Activated naive CD8-positive, alpha-beta T cell treated with anti-CD3 and anti-CD28 coated beads, Interleukin-2, amount 50 U/mL, for 24 hours (primary cell): Measurements from ENCODE around the gene CCDC85C.

Experiments used
- ATAC-seq: fragments of 150-1000 bp; cut with Tn5 transposase; one replicate; pipeline ENCODE4 v1.10.0; 2021
- DNase-seq: peaks from one replicate; pipeline ENCODE4 v3.0.0; 2021
- H3K27ac Mint-ChIP-seq: one replicate; pipeline ENCODE4 v1.8.0; 2021; ENCODE audit warnings: mild to moderate bottlenecking, mixed read lengths
- H3K27me3 Mint-ChIP-seq: one replicate; pipeline ENCODE4 v1.8.0; 2021; ENCODE audit warnings: mixed read lengths
- H3K36me3 Mint-ChIP-seq: one replicate; pipeline ENCODE4 v1.8.0; 2021; ENCODE audit warnings: low read depth, mixed read lengths
- H3K4me1 Mint-ChIP-seq: one replicate; pipeline ENCODE4 v1.8.0; 2021; ENCODE audit warnings: mixed read lengths
- H3K4me3 Mint-ChIP-seq: one replicate; pipeline ENCODE4 v1.8.0; 2021; ENCODE audit warnings: mild to moderate bottlenecking, moderate library complexity, mixed read lengths
- H3K9me3 Mint-ChIP-seq: one replicate; pipeline ENCODE4 v1.8.0; 2021; ENCODE audit warnings: mixed read lengths

Gene CCDC85C

DNA sequence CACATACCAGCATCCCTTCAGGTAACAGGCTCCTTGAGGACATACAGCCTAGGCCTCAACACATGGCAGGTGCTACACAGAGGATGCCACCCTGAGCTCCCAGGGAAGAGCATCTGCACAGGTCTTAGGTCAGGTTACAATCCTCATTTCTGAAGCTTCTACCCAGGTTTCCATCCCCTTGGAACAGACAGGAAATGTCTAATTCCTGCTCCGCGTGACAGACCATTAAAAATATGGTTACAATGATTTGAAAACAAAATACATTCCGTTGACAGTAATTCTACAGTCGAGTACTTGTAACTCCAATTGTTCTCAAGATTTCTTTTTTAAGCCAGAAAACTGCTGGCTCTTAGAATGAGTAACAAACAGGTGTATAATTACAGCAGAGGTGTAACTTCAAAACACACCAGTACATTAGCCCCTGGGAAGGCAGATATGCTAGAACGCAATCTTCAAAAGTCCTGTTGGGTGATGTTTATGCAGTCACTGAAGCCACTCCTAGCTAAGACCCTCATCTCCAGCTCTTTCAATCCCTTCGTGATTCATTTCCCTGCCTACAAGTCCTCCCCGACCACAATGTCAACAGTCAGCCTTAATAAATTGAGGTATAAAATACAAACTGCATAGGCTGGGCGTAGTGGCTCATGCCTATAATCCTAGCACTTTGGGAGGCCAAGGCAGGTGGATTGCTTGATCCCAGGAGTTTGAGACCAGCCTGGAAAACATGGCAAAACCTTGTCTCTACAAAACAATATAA is 135.0 kb downstream of the CCDC85C start:
- no peak overlapping the region for H3K4me3 Mint-ChIP-seq
- no peaks in the 10 kb centered on the region for H3K27me3 Mint-ChIP-seq
- H3K27ac Mint-ChIP-seq: no peak overlapping the region
- no peaks in the 10 kb centered on the region for H3K36me3 Mint-ChIP-seq
- ATAC-seq: no peak
- peaks cover 28% of the 10 kb centered on the region for H3K4me1 Mint-ChIP-seq
- no peaks in the 10 kb centered on the region for H3K9me3 Mint-ChIP-seq
- no peak for DNase-seq

DNA sequence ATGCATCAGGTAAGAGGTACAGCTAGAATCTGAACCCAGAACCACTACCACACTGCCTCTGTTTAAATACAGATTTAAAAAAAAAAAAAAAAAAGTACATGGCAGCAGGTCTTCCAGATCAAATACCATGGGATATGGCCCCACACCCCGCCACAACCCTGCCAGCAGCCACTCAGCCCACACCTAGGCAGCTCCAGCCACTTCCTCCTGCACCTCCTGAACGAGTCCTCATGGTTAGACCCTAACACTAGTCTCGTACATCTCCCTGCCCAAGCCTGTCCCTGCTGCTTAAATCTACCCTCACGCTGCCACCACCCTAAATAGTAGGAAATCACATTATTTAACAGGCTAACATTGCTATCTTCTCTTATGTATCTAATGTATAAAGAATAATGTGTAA is 135.9 kb downstream of the CCDC85C start:
- H3K27me3 Mint-ChIP-seq: no peaks in the 10 kb centered on the region
- DNase-seq: no peak
- no peaks in the 10 kb centered on the region for H3K9me3 Mint-ChIP-seq
- H3K27ac Mint-ChIP-seq: peak overlapping the region; percentile 16
- peaks cover 5% of the 10 kb centered on the region for H3K36me3 Mint-ChIP-seq
- peaks cover 23% of the 10 kb centered on the region for H3K4me1 Mint-ChIP-seq
- H3K4me3 Mint-ChIP-seq: no peak overlapping the region
- ATAC-seq: no peak

DNA sequence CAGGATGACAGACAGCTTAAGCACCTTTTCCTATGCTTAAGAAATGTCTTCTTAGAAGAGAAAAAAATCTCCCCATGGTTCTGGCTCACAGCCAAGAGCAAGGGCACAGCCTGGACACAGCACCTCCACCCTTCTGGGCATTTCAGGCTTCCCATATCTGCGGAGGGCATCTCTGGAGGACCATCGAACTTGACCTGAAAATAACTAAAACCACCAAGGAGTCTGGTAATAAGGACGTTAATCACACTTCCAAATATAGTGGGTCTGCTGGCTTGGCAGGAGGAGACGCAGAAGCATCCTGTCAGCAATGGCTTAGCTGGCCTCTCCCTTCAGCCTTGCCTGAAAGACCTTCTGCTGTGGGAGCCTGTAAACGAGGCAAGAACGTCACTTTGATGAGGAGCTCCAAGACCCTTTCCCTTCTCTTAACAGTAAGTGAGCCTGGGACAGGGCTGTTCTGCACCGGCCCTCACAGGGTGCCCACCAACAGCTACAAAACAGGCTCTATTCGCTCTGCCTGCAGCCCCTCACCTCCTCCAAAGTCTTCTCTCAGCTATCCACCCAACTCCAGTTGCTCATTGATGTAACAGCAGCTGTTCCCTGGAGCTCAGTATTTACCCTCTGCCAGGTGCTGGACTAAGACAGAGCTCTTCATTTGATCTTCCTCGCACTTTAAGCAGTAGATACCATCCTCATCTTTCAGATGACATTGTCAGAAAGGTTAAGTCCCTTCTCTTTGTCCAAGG is 136.5 kb downstream of the CCDC85C start:
- H3K4me1 Mint-ChIP-seq: peaks cover 19% of the 10 kb centered on the region
- ATAC-seq: no peak

DNA sequence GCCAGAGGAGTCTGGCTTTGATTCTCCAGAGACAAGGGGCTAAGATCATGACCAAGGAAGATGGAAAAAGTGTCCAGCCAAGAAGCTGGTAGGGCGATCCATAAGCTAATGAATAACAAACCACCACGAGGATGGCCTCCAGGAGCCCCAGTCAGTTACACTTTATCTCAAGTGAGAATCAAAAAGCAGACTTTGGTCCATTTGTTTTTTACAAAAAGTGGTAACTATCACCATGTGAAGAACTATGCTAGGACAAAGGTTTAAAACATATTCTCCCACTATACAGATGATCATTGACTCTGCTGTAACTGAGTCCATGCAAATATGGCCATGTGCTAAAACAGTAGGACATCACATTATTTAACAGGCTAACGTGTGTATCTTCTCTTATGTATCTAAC is 137.2 kb downstream of the CCDC85C start:
- DNase-seq: no peak
- ATAC-seq: no peak
- Mint-ChIP-seq H3K9me3 (no peaks in the 10 kb centered on the region), H3K27me3 (no peaks in the 10 kb centered on the region), H3K4me3 (no peak overlapping the region), H3K36me3 (peaks cover 5% of the 10 kb centered on the region), H3K4me1 (peaks cover 19% of the 10 kb centered on the region), H3K27ac (no peak overlapping the region)

More for the DNA sequence above, 136.5 kb downstream of the CCDC85C start:
- no peak for DNase-seq
- H3K9me3 Mint-ChIP-seq: no peaks in the 10 kb centered on the region
- no peak overlapping the region for H3K27ac Mint-ChIP-seq
- no peaks in the 10 kb centered on the region for H3K27me3 Mint-ChIP-seq
- no peak overlapping the region for H3K4me3 Mint-ChIP-seq
- peaks cover 5% of the 10 kb centered on the region for H3K36me3 Mint-ChIP-seq

DNA sequence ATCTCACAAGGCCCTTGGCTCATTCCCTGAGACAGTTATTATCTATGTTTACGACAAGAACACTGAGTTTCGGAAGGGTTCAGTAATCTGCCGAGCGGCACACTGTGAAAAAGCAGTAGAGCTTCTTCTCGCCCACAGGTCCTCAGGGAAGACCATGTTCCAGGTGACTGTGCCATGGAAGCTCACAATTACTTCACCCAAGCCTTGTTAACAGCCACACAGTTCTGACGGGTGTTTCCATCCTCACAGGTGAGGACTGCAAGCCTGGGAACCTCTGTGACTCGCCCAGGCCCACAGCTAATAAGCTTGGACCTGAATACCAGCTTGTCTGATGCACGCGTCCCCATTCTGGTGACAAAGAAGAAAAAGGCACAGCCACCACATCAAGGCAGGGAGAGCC is 138.7 kb downstream of the CCDC85C start:
- no peak overlapping the region for H3K4me3 Mint-ChIP-seq
- no peak for ATAC-seq
- H3K9me3 Mint-ChIP-seq: no peaks in the 10 kb centered on the region
- DNase-seq: no peak
- peaks cover 14% of the 10 kb centered on the region for H3K4me1 Mint-ChIP-seq
- H3K36me3 Mint-ChIP-seq: peaks cover 11% of the 10 kb centered on the region
- no peak overlapping the region for H3K27ac Mint-ChIP-seq
- H3K27me3 Mint-ChIP-seq: no peaks in the 10 kb centered on the region

DNA sequence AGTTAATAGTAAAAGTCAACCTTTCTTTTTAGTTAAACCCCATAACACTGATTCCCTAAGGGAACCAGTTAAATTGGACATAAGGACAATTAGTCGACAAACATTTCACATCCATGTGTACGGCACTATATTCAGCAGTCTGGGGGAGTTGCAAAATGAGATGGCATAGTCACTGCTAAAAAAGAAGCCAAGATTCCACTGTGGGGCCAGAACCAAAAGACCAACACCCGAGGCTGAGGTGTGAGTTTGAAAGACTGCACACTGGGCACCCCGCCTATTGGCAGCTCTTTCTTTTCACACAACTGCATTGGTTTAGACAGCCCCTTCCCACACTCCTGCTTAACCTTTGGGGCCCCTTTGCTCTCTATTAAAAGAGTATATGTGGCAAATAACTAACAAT is 140.0 kb downstream of the CCDC85C start:
- H3K4me3 Mint-ChIP-seq: no peak overlapping the region
- DNase-seq: no peak

DNA sequence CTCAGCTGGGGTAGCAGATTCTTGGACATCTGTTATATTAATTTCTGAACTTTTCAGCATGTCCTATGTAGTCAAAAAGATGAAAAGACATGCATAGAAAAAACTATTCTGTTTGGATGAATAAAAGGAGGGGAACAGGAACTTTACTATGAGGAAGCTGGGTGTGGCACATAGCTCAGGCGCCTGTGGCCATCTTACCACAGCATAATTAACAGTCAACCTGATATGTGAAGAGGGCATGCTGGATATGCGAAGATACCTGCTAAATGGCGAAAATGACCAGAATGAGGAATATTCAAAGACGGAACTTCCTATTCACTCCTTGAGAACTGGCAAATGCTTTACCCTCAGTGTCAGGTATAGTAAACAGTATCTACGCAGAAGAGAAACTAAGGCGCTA is 141.8 kb downstream of the CCDC85C start:
- H3K9me3 Mint-ChIP-seq: no peaks in the 10 kb centered on the region
- H3K36me3 Mint-ChIP-seq: peaks cover 24% of the 10 kb centered on the region
- H3K4me1 Mint-ChIP-seq: no peaks in the 10 kb centered on the region
- DNase-seq (no peak), ATAC-seq (no peak)
- no peak overlapping the region for H3K4me3 Mint-ChIP-seq
- H3K27me3 Mint-ChIP-seq: no peaks in the 10 kb centered on the region
- no peak overlapping the region for H3K27ac Mint-ChIP-seq

More for the DNA sequence above, 140.0 kb downstream of the CCDC85C start:
- Mint-ChIP-seq H3K27me3 (no peaks in the 10 kb centered on the region), H3K36me3 (peaks cover 17% of the 10 kb centered on the region), H3K4me1 (peaks cover 14% of the 10 kb centered on the region), H3K9me3 (no peaks in the 10 kb centered on the region), H3K27ac (no peak overlapping the region)
- no peak for ATAC-seq

DNA sequence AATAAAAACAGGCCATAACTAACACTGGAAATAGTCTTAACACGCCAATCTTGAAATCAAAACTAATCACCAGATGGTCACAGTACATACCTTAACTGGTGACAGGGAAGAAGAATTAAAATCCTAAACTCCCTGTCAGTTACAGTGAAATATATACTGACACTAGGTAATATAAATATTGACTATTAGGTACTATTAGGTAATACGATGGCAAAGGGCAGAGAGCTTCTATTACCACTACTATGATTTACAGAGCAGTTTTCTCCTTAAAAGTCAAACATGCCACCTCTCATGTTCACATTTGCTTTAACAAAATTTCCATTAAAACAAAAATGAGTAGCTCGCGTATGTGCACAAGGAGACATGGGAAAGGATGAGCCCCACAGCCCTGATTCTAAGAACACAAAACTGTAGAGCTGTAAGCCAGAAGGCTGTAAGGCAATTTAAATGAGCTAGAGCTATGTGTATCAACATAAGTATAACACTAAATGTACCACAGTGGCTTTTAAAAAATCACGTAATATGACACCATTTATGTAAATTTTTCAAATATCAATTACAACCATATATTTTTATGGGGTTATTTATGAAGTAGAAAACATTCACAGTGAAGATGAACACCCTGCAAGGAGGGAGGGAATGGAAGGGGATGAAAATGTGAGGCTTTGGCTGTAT is 142.5 kb downstream of the CCDC85C start:
- no peak for ATAC-seq
- Mint-ChIP-seq H3K36me3 (peaks cover 31% of the 10 kb centered on the region), H3K27ac (no peak overlapping the region), H3K27me3 (no peaks in the 10 kb centered on the region), H3K4me1 (no peaks in the 10 kb centered on the region), H3K4me3 (no peak overlapping the region), H3K9me3 (no peaks in the 10 kb centered on the region)
- no peak for DNase-seq

DNA sequence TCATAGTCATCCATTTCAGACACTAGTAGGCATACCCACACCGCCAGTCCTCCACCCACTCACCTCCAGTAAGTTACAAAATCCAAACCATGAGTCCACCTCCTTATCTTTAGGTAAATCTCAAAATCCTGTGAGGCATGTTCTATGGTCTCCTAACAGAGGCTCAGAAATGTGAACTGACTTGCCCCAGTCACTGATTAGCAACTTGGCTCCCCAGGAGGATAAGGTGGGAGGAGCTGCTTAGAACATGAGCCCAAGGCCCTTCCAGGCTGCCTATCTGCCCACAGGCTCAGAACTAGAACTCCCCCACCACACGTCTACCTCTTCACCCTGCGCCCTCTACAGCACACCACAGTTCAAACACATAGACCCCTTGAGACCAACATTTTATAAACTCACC is 143.2 kb downstream of the CCDC85C start:
- no peak overlapping the region for H3K4me3 Mint-ChIP-seq
- ATAC-seq (peak; percentile 20), DNase-seq (no peak)
- H3K27me3 Mint-ChIP-seq: no peaks in the 10 kb centered on the region
- H3K27ac Mint-ChIP-seq: no peak overlapping the region
- peaks cover 31% of the 10 kb centered on the region for H3K36me3 Mint-ChIP-seq
- H3K4me1 Mint-ChIP-seq: no peaks in the 10 kb centered on the region
- no peaks in the 10 kb centered on the region for H3K9me3 Mint-ChIP-seq

DNA sequence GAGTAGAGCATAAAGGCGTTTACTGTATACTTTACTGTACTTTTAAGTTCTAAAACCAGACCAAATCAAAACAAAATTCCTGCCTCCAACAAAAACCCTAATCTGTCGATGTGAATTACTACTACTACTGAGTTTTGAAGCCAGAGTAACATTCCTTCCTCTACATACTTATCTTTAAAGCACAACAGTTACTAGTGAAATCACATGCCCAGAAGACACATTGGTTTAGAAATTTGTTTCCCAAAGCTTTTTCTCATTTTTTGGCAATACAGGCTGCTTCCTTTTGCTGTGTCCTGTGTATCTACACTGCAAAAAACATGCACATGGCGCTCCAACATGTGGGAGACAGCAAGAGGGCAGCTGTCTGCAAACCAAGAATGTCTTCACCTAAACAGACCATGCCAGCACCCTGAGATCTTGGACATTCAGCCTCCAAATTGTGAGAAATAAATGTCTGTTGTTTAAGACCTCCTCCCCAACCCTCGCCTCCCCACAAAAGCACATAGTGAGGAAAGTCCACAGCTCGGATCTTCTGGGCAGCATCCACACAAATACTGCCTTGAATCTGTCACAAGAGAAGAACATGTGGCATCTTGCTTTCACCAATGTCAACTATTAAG is 144.4 kb downstream of the CCDC85C start:
- H3K4me1 Mint-ChIP-seq: no peaks in the 10 kb centered on the region
- H3K27ac Mint-ChIP-seq: no peak overlapping the region
- no peaks in the 10 kb centered on the region for H3K27me3 Mint-ChIP-seq
- H3K9me3 Mint-ChIP-seq: no peaks in the 10 kb centered on the region
- H3K4me3 Mint-ChIP-seq: no peak overlapping the region
- no peak for DNase-seq
- peaks cover 31% of the 10 kb centered on the region for H3K36me3 Mint-ChIP-seq
- no peak for ATAC-seq

DNA sequence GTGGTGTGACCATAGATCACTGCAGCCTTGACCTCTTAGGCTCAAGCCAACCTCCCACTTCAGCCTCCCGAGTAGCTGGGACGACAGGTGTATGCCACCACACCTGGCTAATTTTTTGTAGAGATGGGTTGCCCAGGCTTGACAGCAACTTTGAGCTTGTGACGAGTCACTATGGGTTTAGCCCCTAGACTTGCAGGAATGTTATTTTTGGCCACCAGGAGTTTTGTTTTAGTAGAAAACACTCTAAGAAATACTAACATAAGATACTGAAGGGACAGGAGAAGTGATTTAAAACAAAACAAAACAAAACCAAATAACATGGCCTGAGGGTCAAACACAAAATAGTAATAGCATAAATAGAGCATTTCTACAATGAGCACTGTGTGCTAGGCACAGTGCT is 149.8 kb downstream of the CCDC85C start:
- H3K27ac Mint-ChIP-seq: no peak overlapping the region
- H3K27me3 Mint-ChIP-seq: no peaks in the 10 kb centered on the region
- H3K4me1 Mint-ChIP-seq: no peaks in the 10 kb centered on the region
- ATAC-seq: no peak
- DNase-seq: no peak
- peaks cover 37% of the 10 kb centered on the region for H3K36me3 Mint-ChIP-seq
- no peak overlapping the region for H3K4me3 Mint-ChIP-seq
- no peaks in the 10 kb centered on the region for H3K9me3 Mint-ChIP-seq

DNA sequence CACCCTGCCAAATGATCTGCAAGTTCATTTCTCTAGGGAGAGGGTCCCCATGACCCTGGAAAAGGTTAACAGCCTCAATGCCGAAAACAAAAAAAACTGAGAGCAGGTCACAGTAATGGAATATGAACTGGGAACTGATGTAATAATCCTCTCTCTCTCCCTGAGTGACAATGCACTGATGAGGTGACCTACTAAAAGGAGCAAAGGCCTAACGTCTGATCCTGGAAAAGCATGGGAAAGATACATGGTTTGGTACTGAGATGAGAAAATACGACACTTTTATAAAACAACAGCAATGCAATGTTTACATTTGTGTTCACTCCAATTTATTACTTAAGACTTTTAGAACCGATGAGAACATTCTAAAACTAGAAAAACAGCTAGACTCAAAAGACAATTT is 151.0 kb downstream of the CCDC85C start:
- DNase-seq (no peak), ATAC-seq (no peak)
- Mint-ChIP-seq H3K27ac (no peak overlapping the region), H3K36me3 (peaks cover 39% of the 10 kb centered on the region), H3K4me3 (no peak overlapping the region), H3K4me1 (no peaks in the 10 kb centered on the region), H3K27me3 (no peaks in the 10 kb centered on the region), H3K9me3 (no peaks in the 10 kb centered on the region)

DNA sequence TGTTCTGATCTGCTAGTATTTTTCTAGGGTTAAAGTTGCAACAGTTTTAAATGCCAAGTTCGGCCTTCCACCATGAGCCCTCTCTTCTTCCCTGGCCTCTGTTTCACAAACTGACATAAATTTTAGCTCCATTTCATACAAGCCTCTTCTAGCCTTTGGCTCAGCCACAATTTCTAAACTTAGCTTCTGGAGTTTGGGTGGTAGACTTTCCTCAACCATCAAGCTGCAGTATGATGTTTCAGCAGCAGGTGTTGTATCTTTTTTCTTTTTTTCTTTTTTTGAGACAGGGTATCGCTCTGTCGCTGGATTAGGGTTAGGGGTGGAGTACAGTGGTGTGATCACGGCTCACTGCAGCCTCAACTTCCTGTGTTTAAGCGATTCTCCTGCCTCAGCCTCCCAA is 152.8 kb downstream of the CCDC85C start:
- Mint-ChIP-seq H3K9me3 (no peaks in the 10 kb centered on the region), H3K4me1 (no peaks in the 10 kb centered on the region), H3K27ac (no peak overlapping the region), H3K36me3 (peaks cover 38% of the 10 kb centered on the region), H3K4me3 (no peak overlapping the region), H3K27me3 (no peaks in the 10 kb centered on the region)
- DNase-seq: no peak
- no peak for ATAC-seq

DNA sequence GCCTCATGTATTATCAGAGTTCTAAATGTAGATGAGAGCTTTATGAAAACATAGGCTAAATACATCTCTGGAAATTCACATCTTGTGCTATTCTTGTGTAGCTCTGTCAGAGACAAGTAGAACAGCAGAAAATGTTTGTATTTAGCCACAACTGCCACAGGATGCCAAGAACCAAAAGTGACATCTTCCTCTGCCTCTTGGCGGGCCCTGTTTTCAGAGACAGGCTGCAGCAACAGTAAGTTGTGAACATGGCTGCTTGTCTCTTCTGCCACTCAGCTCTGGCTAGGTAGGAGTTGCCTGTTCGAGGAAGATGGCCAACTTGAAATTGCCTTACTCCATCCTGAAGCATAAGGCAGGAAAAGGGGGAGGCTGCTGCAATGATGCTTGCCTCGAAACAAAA is 153.7 kb downstream of the CCDC85C start:
- H3K27me3 Mint-ChIP-seq: no peaks in the 10 kb centered on the region
- H3K4me3 Mint-ChIP-seq: no peak overlapping the region
- H3K9me3 Mint-ChIP-seq: no peaks in the 10 kb centered on the region
- ATAC-seq (no peak), DNase-seq (no peak)
- H3K36me3 Mint-ChIP-seq: peaks cover 38% of the 10 kb centered on the region
- no peak overlapping the region for H3K27ac Mint-ChIP-seq
- H3K4me1 Mint-ChIP-seq: no peaks in the 10 kb centered on the region
